Right atrium auricular region (tissue), 2 donors: Measurements from ENCODE around the gene TOX2. TPM values are rescaled to one million over a fixed set of nuclear protein-coding genes. Genes with fewer than 3 reads are reported as not detected.

Experiments
- DNase-seq: peaks from one replicate; pipeline ENCODE4 v3.0.0-alpha.2; 2019; ENCODE audit warnings: low spot score
- H3K27ac ChIP-seq, 2 donors: fragments of 200-600 bp; sonication (generic); 1 replicate in 1 of 2; 2 replicates in 1 of 2; pipeline ENCODE4 v1.5.1; 2016 to 2019
- H3K27me3 ChIP-seq, 2 donors: fragments of 200-600 bp; sonication (generic); one replicate each; pipeline versions ENCODE4 v1.5.1 to v1.6.0; 2017 to 2019
- H3K36me3 ChIP-seq: fragments of 200-600 bp; sonication (generic); one replicate; pipeline ENCODE4 v1.5.1; 2016
- H3K4me1 ChIP-seq, 2 donors: fragments of 200-600 bp; sonication (generic); one replicate each; pipeline versions ENCODE4 v1.5.1 to v1.6.0; 2017 to 2019
- H3K4me3 ChIP-seq, 2 donors: fragments of 200-600 bp; sonication (generic); 1 replicate in 1 of 2; 2 replicates in 1 of 2; pipeline ENCODE4 v1.5.1; 2017 to 2019; ENCODE audit warnings: mild to moderate bottlenecking in 1 of 2, moderate library complexity in 1 of 2
- H3K9me3 ChIP-seq, 2 donors: fragments of 200-600 bp; sonication (generic); one replicate each; pipeline ENCODE4 v1.5.1; 2019
- total RNA-seq, 2 donors: library from RNA; depleted of rRNA; stranded (reverse); fragments of >200 nt; gene quantifications; one replicate each; pipeline ENCODE4 v1.1.0, GENCODE V29; 2016
- TF ChIP-seq, protein P1 (sequence below), 2 donors: fragments of 200-600 bp; sonication (generic); IDR thresholded peaks; one replicate each; pipeline ENCODE4 v1.5.1; 2019; ENCODE audit warnings: antibody characterized with exemption in 2 of 2

The TOX2 gene
- total RNA-seq, 2 donors from 2014 or later = 0.30 to 0.63 TPM

DNA sequence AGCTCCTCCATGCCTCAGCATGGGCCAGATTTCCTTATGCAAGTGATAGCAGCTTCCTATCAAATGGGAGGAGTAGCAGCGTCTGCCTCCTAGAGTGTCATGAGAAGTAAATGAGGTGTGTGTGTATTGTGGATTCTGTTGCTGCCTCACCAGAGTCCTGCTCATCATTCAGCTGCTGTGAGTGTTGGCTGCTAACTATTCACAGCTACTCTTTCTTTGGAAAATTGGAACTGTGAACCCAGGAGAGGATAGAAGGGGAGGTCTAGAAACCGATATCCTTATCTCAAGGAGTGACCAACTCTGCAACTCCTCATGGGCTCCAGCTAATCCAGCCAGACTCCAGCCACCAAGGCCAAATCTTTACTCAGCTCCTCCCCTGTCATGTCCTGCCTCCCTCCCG lies 63.3 kb downstream of the TOX2 start:
- no peaks in the 10 kb centered on the region for H3K9me3 ChIP-seq
- no peaks in the 10 kb centered on the region for H3K27me3 ChIP-seq
- no peak overlapping the region for H3K27ac ChIP-seq
- TF ChIP-seq, protein P1, sequence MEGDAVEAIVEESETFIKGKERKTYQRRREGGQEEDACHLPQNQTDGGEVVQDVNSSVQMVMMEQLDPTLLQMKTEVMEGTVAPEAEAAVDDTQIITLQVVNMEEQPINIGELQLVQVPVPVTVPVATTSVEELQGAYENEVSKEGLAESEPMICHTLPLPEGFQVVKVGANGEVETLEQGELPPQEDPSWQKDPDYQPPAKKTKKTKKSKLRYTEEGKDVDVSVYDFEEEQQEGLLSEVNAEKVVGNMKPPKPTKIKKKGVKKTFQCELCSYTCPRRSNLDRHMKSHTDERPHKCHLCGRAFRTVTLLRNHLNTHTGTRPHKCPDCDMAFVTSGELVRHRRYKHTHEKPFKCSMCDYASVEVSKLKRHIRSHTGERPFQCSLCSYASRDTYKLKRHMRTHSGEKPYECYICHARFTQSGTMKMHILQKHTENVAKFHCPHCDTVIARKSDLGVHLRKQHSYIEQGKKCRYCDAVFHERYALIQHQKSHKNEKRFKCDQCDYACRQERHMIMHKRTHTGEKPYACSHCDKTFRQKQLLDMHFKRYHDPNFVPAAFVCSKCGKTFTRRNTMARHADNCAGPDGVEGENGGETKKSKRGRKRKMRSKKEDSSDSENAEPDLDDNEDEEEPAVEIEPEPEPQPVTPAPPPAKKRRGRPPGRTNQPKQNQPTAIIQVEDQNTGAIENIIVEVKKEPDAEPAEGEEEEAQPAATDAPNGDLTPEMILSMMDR (IDR thresholded peaks at IDR 0.05) = no peak
- no peak overlapping the region for H3K4me3 ChIP-seq
- no peak for DNase-seq
- H3K4me1 ChIP-seq = no peaks in the 10 kb centered on the region
- no peaks in the 10 kb centered on the region for H3K36me3 ChIP-seq

DNA sequence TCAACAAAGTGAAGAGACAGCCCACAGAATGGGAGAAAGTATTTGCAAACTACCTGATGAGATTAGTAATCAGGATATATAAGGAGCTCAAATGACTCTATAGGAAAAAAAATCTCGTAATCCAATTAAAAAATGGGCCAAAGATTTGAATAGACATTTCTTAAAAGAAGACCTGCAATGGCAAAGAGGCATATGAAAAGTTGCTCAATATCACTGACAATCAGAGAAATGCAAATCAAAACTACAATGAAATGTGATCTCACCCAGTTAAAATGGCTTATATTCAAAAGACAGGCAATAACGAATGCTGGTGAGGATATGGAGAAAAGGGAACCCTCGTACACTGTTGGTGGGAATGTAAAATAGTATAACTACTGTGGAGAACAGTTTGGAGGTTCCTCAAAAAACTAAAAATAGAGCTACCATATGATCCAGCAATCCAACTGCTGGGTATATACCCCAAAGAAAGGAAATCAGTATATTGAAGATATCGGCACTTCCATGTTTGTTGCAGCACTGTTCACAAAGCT lies 65.0 kb downstream of the TOX2 start:
- TF ChIP-seq, protein P1 (IDR thresholded peaks at IDR 0.05) = no peak
- no peaks in the 10 kb centered on the region for H3K9me3 ChIP-seq
- H3K4me1 ChIP-seq = no peaks in the 10 kb centered on the region
- no peak overlapping the region for H3K4me3 ChIP-seq
- no peaks in the 10 kb centered on the region for H3K27me3 ChIP-seq
- no peak for DNase-seq
- H3K36me3 ChIP-seq = no peaks in the 10 kb centered on the region
- no peak overlapping the region for H3K27ac ChIP-seq

DNA sequence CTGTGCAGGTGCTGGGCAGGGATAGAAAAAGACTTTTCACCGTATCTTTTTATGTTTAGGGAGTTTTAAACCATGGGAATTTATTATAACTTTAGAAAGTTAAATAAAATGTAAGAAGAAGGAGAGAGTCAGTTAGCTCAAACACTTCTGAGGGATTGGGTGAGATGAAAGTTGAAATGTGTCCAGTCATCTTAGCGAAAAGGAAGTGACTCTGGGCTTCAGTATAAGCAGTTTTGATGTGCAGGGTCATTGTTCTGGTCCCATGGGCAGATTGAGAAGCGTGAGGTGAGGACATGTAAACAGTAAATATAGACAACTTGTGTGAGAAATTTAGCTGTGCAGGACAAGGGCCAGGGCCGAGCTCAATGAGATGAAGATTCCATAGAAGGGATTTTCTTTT lies 66.9 kb downstream of the TOX2 start:
- no peaks in the 10 kb centered on the region for H3K27me3 ChIP-seq
- H3K36me3 ChIP-seq = no peaks in the 10 kb centered on the region
- no peaks in the 10 kb centered on the region for H3K4me1 ChIP-seq
- H3K9me3 ChIP-seq = no peaks in the 10 kb centered on the region
- H3K4me3 ChIP-seq = no peak overlapping the region
- H3K27ac ChIP-seq = no peak overlapping the region
- TF ChIP-seq, protein P1 (IDR thresholded peaks at IDR 0.05) = no peak
- no peak for DNase-seq

DNA sequence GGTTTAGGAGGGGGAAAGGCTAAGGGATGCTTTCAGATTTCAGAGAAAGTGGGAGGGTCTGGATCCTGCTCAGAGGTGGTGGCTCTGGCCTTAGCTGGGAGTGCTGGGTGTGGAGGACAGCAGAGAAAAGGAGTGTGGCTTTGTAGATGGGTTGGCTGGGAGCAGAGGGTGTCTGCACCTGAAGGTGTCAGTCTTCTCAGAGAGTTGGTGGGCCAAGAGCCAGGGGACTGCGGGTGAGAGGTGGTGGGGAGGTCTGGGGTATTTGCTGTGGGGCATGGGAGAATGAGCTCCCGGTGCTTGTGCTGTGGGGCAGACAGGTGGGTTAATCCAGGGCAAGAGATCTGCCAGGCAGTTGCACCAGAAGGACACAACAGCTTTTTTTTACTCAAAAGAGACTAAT lies 67.4 kb downstream of the TOX2 start:
- Histone ChIP-seq H3K4me3 (no peak overlapping the region), H3K9me3 (no peaks in the 10 kb centered on the region), H3K36me3 (no peaks in the 10 kb centered on the region), H3K27ac (no peak overlapping the region), H3K4me1 (no peaks in the 10 kb centered on the region), H3K27me3 (no peaks in the 10 kb centered on the region)
- TF ChIP-seq, protein P1 (IDR thresholded peaks at IDR 0.05) = no peak
- no peak for DNase-seq

DNA sequence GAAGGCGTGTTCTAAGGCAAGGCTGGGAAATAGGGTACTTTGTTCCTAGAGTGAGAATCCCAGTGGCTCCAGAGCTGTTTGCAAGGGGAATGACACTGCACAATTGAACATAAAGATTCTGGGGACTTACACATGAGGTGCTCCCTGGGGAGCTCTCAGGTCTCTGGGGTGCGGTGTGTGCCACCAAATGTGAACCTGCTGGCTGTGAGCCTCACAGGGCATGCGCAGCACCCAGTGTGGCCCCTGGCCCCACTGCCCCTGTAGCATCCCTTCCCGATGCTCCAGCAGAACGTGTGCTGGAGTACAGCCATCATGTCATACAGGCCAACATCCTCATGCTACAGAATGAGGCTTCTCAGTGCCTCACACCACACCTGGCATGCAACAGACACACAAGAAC lies 68.2 kb downstream of the TOX2 start:
- Histone ChIP-seq H3K27ac (no peak overlapping the region), H3K4me1 (no peaks in the 10 kb centered on the region), H3K27me3 (no peaks in the 10 kb centered on the region), H3K4me3 (no peak overlapping the region), H3K36me3 (no peaks in the 10 kb centered on the region), H3K9me3 (no peaks in the 10 kb centered on the region)
- TF ChIP-seq, protein P1 (IDR thresholded peaks at IDR 0.05) = no peak
- DNase-seq = no peak

DNA sequence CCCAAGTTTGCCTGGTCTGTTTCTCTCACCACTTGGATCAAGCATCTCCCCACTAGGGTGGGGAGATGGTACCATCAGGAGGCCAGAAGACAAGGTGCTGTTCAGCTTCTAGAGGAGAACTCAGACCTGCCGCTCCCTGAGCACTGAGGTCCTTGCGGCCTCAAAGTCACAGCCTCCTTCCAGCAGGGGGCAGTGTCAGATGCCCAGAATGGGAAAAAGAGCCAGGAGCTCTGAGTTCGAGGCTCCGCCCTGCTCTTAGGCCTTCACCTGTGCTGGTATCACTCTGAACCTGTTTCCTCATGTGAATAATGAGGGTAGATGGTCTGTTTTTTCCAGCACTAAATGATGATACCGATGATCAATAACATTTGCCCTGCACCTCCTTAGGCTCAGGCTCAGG lies 68.7 kb downstream of the TOX2 start:
- TF ChIP-seq, protein P1 (IDR thresholded peaks at IDR 0.05) = peak in 1 of 2 donors; percentile 26
- Histone ChIP-seq H3K9me3 (no peaks in the 10 kb centered on the region), H3K27me3 (no peaks in the 10 kb centered on the region), H3K36me3 (no peaks in the 10 kb centered on the region), H3K27ac (no peak overlapping the region), H3K4me1 (no peaks in the 10 kb centered on the region), H3K4me3 (no peak overlapping the region)
- no peak for DNase-seq
